ENCODE data around the gene PDXDC1.
"Not testable (repeated sequence)": the region's sequence is repeated elsewhere in the genome, so short reads cannot be mapped to it uniquely, and the experiment has no call there.

Gene PDXDC1

DNA sequence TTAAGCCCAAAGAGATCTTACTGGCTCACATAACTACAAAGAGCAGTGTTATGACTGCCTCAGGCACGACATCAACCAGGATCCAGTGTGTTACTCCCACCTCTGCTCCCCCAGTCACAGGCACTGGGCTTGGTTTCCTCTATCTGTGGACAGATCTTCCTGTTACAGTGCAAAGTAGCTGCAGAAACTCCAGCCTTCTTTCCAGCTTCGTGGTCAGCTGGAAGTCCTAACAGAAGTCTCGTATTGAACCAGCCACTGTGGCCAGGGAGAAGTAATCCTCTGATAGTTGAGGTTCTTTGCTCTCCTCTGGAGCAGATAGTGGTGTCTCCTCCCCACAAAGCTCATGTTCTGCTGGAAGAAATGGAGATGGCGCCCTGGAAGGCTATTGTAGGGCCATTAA lies 41.5 kb downstream of the PDXDC1 start:
- DNase-seq: not testable (repeated sequence)

DNA sequence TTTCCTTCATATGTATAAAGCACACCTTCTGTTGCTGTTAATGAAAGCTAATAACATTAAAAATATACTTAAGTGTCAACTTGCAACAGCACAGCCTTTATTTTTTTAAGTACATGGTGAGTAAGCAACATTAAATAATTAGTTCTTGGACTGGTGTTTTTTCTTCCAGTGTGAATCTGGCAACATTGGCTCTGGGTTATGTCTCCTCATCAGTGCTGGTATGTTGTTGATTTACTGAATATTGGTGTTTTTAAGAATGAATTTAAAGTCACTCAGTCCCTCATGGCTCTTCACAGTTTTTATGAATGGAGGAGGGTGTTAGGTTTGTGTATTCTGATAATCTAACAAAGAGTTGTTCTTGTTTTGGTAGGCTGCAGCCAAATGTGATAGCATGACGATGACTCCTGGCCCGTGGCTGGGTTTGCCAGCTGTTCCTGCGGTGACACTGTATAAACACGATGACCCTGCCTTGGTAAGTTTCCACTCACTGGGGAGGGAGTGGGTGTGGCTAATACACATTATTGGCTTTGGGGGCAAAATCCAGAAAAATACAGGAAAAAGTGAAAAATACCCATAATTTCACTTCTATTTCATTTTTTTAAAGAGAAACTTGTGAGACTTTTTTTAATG lies 42.2 kb downstream of the PDXDC1 start:
- not testable (repeated sequence) for DNase-seq

DNA sequence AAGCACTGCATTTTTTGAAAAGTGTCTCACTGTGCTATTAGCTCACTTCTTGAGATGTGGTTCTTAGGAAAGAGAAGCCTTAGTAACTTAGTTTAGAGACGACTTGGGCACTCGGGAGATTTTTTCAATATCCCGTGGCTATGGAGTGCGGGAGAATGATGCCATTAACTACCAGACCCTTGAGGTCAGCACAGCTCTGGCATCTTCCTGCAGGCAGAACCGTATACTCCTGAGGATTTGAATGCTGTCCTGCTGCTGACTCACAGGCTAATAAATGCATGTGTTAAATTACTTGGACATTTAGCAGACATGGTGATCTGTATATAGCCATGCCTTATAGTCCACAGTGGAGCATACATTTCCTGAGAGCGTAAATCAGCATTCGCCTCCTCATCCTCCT lies 46.6 kb downstream of the PDXDC1 start:
- not testable (repeated sequence) for DNase-seq

DNA sequence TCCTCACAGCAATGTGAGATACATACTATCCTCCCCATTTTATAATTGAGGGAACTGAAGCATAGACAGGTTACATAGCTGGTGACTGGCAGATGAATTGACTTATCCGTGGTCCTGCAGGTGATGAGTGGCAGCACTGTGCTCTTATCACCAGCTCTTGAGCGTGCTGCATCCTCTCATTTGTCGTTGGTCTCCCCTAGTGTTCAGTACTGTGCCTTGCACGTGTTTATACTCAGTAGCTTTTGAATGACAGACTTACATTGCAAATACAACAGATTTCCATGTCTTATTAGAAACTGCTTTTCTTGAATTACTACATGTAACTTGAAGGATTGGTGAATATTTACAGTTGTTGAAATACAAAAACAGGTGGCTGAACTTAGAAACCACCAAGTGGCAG lies 47.4 kb downstream of the PDXDC1 start:
- DNase-seq: peak; percentile 25

DNA sequence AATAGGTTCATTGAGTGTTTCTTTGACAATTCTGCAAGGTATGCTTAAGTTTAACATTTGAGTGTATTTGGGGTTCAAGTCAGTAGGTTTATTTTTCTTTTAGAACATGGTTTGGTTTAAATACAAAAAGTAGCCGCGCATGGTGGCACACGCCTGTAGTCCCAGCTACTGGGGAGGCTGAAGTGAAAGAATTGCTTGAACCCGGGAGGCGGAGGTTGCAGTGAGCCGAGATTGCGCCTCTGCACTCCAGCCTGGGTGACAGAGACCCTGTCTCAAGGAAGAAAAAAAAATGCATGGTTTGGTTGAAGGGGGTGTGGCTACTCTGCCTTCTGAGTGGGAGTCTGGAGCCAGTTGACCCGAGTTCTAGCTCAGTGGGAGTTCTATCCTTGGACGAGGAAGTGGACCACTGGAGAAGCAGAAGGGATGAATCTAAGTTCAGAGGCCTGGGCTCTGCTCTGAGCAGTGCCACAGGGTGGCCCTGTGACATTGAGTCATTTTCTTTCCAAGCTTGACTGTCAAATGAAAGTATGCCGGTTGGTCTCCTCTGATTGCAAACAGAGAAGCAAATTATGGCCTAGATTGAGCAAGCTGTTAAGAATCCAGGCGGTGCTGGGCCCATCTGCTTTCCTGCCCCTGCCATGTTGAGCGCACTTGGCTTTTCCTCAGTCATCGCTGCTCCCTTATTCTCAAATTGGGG lies 48.7 kb downstream of the PDXDC1 start:
- not testable (repeated sequence) for DNase-seq

DNA sequence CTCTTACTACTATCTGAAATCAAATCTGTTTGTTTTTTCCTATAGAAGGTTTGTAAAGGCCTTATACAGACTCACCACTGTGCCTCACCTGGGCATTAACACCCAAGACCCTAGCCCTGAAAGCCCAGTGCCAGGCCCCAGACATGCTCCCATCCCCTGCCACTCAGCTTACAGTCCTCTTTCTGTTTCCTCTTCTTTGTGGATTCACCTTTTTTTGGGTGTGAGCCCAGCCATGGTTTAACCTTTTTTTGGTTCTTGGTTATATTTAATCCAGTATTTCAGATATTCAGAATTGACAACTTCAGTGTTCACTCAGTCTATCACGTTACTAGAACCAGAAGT lies 50.0 kb downstream of the PDXDC1 start:
- DNase-seq: not testable (repeated sequence)

DNA sequence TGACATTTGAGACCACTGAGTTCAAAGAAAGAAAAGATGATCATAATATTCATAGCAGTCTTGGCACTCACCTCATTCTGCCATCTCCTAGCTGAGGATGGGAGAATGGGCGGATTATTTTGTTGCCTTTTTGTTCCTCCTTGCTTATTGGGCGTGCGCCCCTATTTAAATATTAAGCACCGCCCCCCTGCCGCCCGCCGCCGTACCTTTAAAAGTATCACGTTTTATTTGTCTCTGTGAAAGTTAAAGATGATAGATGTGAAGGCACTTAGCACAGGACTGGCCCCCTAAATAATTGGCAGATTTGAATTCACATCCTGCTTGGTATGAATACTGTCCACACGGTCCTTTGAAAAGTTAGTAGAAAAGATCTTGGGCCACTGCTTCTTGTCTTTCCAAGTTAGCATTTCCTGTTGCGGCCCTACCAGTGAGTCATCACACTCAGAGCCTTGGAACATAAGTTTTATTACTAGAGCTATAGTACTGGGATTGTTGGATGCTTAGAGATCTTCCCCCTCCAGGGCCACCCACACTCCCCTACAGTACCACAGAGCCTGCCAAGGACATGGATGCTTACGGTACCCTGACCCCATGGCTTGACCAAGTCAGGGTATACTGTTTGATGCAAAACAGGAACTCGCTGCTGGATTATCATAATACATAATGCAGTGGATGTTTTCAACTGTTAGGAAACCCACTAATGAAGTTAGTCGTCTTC lies 50.6 kb downstream of the PDXDC1 start:
- not testable (repeated sequence) for DNase-seq

DNA sequence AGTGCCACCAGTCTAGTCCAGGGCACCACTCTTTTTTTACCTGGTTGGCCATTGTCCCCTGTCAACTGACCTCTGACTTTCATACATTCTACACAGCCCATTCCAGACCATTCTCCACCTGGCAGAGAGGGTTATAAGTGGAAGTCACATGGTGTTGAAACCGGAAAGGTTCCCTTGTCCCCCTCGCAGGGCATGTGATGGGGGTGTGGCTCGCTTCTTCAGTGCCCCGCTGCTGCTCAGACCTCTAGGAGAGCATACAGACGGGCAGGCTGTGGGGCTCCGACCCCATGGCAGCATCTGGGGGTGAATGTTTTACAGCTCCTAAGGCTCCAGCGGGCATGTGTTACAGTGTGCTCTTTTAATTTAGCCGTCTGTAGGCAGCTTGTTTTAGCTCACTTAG lies 52.2 kb downstream of the PDXDC1 start:
- not testable (repeated sequence) for DNase-seq

DNA sequence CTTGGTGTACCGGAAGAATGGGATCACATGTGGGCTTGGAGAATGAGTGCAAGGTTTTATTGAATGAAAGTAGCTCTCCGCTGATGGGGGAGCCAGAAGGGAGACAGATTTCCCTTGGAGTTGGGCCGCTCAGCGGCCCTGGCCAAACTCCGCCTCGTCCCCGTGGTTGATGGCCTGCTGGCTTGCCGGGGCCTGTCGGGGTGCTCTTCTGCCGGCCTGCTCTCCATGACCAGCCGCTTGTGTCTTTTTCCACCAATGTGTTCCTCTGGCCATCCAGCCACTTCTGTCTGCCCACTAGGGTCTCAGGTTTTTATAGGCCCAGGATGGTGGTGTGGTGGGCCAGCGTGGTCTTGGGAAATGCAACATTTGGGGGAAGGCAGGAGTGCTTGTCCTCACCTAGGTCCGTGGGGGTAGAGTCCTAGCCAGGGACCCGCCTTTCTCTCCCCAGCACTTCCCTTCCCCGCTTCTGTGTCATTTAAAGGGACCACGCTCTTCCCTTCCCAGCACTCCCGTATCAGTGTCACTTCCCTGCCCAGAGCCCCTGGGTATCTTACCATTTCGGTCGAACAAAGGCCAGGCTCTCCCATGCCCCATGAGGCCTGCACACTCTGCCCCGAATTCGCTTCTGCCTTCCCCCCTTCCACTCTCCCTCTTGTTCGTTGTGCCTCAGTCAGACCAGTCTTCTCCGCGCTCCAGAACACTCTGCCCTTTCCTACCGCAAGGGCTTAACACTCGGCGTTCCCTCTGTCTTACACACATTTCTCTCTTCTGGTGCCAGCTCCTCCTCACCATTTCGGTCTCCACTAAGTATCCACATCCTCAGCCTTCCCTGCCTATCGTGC lies 52.9 kb downstream of the PDXDC1 start:
- not testable (repeated sequence) for DNase-seq

DNA sequence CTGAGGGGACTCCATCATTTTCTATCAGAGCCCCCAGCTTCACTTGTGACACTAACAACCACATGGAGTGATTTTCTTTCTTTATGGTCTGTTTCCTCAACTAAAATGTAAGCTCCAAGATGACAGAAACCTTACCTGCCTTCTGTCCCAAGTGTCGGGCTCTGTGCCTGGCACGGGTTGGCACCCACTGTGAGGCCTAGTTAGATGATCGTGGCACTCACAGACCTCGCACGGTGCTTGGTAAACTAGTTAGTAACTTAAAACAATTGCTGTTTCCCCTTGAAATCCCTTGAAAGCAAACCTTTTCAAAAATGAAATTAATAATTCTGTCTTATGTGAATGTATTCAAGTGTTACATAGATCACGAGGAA lies 53.5 kb downstream of the PDXDC1 start:
- not testable (repeated sequence) for DNase-seq

DNA sequence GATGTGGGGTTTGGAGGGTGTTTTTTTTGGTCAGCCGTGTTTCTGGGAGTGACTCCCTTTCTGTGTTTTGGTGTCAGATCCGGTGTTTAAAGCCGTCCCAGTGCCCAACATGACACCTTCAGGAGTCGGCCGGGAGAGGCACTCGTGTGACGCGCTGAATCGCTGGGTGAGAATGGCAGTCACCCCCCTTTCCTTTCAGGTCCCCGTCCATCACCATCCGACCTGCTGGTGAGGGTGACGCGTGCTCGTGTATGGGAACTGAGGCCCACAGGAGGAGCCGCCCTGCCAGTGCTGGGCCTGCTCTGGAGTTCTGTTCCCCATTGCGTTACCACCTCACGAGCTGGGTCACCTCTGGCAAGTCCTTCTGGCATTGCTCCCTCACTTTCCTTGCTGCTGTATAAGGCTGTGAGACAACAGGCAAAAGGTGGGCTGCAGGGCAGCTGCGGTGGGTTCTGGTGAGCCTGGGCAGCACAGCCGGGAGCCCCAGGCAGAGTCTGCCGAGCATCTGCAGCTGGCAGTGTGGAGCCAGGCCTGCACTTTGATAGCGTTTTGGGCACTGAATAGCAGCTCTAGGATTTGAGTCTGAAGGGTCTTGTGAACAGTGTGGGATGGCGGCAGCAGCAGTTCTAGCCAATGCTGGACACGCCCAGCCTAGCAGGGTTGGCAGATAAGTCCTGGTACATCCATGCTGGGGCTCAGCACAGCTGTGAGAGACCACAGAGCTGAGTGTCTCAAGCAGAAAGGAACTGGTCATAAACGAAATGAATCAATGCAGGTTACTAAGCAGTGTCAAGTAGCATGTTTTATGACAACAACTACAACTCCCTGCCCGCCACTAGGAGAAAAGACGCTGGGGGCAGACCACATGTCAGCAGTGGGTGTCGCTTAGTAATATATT lies 54.2 kb downstream of the PDXDC1 start:
- DNase-seq: not testable (repeated sequence)

DNA sequence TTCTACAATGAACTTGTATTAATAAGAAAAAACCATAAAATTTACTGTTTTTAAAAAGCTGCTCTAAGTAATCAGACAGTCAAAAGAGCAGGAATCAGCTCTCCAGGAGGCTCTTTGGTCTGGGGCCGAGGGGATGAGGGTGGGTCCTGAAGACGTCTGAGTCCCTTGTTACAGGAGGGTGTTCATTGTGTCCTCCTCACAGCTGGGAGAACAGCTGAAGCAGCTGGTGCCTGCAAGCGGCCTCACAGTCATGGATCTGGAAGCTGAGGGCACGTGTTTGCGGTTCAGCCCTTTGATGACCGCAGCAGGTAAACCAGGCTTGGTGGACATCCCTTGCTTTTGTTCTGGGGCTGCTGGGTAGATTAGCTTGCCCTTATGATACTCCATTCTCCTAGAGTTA lies 54.9 kb downstream of the PDXDC1 start:
- not testable (repeated sequence) for DNase-seq

DNA sequence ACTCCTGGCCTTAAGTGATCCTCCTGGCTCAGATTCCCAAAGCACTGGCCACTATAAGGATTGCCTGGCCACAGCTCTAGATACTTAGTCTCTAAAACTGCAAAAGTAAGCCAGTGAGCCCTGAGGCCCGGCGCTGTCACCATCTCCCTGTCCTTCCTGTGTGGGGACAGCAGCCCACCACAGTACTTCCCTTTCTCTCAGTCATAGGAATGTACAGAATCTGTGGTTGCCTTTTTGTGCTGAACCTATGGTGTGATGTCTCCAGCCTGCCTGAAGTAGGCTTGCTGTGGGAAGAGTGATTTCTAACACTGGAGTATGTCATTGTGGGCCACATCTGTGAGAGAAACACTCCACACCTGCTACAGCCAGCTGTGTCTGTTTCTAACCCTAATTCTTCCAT lies 56.4 kb downstream of the PDXDC1 start:
- no peak for DNase-seq

DNA sequence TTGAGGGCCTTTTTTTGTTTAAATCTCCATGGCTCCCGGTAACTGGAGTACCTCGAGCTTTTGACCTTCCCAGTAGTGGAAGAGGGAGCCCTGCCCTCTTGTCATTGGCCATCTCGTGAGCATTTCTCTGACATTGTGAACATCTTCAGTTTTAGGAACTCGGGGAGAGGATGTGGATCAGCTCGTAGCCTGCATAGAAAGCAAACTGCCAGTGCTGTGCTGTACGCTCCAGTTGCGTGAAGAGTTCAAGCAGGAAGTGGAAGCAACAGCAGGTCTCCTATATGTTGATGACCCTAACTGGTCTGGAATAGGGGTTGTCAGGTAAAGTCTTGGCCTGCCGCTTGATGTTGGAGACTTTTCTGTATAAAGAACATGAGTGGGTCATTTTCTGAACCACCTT lies 56.8 kb downstream of the PDXDC1 start:
- DNase-seq: no peak

DNA sequence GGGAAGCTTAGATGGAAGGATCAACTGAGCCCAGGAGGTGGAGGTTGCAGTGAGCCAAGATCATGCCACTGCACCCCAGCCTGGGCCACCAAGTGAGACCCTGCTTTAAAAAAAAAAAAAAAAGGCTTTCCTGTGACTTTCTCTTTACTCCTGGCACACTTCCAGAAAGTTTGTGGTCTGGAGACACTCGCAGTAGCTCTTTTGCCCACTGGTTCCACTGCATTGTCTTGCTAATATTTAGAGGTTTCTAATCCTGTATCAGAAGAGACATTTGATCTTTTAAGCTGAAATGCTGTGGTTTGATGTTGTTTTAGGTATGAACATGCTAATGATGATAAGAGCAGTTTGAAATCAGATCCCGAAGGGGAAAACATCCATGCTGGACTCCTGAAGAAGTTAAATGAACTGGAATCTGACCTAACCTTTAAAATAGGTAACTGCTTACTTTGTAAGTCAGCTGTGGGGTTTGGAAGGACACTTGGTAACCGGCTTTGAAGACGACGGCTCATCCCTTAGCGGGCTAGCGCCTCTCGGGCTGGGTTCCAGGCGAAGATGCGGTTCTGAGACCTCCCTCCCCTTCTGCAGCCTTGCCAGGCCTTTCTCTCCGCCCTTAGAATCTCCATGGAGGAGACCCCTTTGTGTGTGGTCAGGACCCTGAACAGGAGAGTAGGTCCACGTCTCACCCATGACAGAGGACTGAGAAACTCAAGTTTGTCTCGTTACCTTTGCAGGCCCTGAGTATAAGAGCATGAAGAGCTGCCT lies 57.9 kb downstream of the PDXDC1 start:
- DNase-seq: no peak

DNA sequence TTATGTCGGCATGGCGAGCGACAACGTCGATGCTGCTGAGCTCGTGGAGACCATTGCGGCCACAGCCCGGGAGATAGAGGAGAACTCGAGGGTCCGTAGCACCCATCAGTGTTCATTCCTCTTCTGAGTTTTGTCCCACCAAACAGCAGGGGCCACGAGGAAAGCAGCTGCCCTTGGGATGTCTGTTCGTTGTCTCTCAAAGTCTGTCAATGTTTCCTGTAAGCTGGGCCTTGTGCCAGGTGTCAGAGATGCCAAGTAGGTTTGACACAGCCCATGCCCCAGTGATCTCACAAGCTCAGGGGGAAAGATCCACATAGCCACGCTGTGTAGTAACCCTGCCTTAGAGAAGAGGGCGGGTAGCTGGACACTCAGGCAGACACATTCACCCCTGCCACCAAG lies 58.5 kb downstream of the PDXDC1 start:
- DNase-seq: no peak

DNA sequence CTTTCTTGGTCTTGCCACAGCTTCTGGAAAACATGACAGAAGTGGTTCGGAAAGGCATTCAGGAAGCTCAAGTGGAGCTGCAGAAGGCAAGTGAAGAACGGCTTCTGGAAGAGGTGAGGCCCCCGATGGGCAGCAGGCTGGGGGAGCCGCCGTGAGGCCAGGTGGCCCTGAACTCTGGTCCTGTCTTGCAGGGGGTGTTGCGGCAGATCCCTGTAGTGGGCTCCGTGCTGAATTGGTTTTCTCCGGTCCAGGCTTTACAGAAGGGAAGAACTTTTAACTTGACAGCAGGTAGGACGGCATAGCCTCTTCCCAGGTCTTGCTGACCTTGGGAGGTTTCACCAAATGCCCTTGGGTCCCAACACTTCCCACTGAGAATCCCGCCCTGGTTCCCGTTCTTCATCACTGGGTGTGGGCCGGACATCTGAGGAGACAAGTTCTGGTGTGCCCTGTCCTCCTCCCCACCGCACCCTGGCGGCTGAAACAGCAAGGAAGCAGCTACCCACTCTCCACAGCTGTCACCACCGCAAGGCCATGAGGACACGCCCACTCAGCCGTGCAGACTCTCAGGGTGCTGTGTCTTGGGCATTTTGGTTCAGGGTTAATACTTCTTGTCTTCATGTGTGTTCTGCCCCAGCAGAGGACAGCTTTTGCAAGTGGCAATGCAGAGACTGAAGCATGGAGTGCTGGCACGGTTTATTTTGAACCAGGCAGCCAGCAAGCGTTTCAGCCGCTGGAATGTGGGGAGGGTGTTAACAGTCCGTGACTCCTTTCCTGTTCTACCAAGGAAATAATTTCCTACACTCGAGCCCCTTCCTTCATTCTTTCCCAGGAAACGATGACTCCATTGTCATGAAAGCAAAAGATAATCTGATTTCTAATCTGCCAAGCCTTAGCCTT lies 59.7 kb downstream of the PDXDC1 start:
- no peak for DNase-seq

DNA sequence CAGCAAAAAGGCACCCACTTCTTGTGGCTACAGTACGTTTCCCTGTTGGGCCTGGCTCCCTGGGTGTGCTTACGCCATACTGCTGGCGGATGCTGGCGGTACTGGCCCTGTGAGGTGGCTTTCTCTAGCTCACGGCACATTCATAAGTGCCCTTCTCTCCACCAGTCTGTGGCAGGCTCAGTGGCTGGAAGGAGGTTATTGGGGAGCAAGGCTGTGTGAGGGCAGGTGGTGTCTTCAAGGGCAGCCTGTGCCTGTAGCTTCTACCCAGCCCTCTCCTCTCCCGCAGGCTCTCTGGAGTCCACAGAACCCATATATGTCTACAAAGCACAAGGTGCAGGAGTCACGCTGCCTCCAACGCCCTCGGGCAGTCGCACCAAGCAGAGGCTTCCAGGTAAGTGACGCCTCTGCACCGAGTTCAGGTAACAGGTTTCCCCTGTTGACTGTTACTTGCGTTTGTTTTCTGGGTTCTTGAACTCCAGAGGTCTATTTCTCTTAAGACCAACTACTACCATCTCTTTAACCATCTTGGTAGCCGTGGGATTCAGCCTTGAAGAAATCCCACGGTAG lies 60.4 kb downstream of the PDXDC1 start:
- no peak for DNase-seq

DNA sequence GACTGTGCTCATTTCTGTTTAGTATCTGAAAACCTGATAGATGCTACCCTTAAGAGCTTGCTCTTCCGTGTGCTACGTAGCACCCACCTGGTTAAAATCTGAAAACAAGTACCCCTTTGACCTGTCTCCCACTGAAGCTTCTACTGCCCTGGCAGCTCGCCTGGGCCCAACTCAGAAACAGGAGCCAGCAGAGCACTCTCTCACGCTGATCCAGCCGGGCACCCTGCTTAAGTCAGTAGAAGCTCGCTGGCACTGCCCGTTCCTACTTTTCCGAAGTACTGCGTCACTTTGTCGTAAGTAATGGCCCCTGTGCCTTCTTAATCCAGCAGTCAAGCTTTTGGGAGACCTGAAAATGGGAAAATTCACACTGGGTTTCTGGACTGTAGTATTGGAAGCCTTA lies 62.2 kb downstream of the PDXDC1 start:
- DNase-seq: no peak

DNA sequence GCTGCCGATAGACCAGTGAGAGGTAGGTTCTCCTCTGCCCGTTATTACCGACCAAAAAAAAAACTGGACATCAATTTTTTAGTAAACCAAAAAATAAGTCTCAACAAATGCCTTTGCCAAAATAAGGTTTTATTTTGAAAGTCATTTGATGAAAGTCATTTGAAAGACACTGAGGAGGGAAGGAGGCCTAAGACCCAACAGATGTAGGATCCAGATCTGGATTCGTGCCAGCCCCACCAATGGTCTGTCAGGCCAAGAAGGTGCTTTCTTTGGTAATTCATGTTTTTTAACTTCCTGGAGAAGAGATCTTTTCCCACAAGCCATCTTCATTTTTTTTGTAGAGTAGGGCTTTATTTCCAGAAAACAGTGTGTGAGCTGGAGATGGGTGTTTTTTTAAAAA lies 62.9 kb downstream of the PDXDC1 start:
- DNase-seq: no peak
